ENCODE measurements around the gene DMRT1.

The DMRT1 gene

DNA sequence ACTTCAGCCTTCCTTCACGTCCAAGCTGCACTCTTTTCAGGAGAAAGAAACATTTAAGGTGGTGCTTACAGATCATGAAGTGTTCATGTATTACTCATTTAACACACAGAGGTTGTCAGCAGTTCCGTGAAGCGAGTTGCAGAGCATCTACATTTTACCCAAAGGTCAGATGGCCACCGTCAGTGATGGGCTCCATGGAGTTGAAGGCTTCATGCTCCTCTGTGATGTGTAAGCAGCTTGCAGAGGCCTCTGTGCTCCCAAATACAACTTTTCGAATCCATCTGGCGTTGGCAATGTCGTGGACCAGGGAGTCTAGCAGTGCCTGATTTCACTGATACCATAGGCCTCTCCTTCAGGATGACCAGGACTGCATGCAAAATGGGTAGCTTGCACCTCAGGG, 81.2 kb downstream of the DMRT1 start:
- DNase-seq (ENCODE audit: low spot score) = no peak

DNA sequence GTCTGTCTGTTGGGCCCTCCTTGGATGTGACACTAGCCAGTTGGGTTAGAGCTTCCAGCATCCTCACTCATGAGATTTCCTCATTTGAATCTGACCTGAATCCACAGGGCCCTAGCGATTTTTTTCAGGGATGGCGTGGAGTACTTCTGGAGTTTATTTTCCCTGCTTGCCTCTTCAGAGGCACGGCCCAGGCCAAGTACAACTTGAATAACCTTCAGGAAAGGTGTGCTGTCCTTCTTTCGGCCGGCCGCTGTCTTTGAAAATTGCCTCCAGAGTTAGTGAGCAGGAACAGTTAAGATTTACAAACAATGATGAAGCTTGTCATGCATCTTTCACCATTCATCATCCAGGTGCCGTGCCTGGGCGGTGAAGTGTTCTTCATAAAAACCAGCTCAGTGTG, 85.5 kb downstream of the DMRT1 start:
- DNase-seq (ENCODE audit: low spot score) = no peak

DNA sequence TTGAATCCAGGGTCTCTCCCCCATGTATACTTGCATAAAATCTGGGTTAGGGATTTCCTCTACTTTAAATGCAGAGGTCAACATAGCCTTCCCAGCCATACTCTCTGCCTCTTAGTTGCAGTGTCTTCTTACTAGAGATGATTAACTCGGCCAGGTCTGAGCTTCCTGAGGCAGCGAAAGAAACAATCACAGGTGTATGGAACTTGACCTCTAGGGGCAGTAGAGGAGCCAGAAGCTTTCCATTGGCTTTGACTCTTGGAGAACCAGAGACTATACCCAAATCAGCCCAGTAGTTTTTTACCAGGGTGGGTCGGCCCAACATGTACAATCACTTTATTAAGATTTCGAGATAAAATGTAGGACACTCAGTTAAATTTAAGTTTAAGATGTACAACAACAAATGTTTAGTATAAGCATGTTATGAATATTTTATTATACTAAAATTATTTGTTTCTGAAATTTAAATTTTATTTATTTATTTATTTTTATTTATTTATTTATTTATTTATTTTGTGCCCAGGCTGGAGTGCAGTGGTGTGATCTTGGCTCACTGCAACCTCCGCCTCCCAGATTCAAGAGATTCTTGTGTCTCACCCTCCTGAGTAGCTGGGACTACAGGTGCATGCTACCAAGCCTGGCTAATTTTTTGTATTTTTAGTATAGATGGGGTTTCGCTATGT, 87.0 kb downstream of the DMRT1 start:
- DNase-seq (ENCODE audit: low spot score) = no peak

DNA sequence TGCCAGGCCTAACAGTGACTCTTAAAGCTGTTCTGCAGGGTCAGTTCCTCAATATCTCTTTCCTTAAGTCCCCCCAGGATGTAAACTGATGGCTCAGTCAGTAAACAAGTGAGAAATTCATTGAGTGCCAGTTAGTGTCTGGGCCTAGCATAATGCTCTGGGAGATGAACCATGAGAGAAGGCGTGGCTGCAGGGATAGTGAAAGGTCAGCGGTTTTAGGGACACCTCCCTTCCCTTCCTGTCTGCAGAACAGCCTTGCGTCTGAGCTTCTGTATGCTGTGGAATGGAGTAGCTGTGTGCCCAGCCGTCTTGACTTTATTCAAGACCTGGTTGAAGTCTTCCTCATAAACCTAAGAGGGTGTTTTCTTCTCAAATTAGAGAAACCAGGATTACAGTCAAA, 88.2 kb downstream of the DMRT1 start:
- no peak for DNase-seq (ENCODE audit: low spot score)

DNA sequence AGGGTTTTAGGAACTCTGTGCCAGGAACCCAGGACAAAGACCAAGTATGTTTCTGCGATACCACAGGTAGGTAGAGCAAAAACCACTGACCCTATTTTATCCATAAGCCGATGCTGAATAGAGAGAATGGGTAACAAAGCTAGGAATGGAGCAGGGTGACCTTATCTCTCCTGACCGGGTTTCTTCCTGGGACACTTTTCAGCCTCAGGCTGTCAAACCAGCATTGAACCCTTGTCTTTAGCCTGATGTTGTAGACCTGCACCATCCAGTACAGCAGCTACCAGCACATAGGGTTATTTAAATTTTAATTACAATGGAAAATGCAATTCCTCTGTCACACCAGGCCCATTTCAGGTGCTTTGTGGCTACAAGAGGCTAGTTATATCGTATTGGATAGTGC, 91.9 kb downstream of the DMRT1 start:
- no peak for DNase-seq (ENCODE audit: low spot score)

DNA sequence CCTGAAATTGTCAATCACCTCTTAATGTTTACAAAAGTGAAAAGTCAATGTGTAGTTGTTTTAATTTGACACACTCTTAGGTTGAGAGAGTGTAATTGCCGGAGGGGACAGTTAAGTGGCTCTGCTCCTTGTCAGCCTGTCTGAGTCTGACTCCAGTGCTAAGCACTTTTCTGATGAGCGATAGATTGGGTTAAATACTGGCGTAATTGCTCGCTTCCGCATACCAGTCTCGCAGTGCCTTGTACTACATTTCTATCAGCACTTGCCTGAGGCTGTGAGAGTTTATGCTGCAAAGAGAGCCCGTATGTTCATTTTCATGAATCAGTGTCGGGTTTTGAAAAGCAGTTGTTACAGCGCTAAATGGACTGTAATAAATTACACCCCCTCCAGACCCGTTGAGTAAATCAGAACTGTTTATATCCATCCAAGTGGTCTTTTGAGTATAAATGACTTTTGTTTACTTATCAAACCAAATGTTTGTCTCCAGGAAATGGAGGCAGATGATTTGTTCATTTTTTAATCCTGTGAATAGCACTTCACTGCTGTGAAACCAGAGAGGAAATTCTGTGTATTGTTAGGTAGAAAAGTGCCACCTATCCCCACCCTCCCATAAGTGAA, 94.0 kb downstream of the DMRT1 start:
- no peak for DNase-seq (ENCODE audit: low spot score)

DNA sequence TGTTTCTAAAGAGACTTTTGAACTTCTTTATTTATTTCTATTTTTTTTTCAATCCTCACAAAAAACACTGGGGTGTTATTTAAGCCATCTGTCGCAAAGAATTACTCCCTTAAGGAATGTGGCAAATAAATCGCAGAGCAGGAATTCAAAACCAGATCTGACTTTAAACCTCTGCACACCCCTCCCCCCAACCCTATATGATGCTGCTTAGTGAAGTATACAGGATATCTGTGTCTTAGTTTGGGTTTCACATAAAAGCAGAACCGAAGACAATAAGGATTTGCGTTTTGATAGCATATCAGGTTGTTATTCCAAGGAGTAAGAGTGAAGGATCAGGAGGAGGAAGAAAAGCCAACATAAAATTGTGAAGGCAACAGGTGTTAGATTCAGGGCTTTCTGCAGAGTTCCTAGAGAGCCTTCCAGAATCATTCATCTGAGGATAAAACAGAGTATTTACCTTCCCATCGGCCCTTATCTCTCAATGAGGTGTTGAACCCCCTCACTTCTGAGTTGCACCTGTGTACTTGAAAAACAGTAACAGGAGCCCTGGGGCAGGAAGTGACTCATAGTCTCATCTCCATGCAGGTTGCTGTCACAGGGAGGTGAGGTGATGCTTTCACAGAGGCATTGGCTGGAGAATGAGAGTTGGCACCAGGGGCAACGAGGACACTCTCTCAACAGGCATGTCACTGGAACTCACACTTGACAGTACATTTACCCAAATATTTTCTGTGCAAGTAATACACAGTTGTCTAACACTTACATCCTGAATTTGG, 101.5 kb downstream of the DMRT1 start:
- DNase-seq (ENCODE audit: low spot score) = no peak

DNA sequence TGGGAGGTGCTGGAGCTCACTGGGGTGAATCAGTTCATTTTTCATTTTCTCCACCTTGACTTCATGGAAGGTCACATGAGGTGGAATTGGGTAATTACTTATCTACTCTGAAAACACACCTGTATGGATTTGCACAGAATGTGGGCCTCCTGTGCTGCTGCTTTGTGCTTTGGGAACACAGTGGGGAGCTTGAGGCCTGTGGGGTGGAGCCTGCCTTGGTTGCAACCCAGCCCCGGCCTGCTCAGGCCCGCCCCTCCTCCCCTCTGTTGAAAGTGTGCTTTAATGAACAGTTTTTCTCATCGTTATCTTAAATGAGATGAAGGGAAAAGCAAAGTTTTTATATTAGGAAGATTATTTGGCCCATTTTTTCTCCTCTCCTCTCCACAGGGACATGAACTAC, 106.5 kb downstream of the DMRT1 start:
- no peak for DNase-seq (ENCODE audit: low spot score)

DNA sequence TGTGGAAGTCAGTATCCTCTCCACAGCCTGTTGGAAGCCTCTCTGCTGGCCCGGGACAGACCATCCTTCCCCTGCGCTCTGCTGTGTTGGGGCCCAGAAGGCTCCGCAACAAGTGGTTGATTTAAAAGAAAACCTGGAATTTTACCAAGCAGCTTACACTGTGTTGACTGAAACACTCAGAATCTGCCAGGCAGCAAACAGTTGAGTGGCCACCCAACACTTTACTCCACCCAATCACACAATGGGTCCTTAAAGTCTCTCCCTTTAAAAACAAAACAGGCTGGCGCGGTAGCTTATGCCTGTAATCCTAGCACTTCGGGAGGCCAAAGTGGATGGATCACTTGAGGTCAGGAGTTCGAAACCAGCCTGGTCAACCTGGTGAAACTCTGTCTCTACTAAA, 107.0 kb downstream of the DMRT1 start:
- DNase-seq (ENCODE audit: low spot score) = no peak

DNA sequence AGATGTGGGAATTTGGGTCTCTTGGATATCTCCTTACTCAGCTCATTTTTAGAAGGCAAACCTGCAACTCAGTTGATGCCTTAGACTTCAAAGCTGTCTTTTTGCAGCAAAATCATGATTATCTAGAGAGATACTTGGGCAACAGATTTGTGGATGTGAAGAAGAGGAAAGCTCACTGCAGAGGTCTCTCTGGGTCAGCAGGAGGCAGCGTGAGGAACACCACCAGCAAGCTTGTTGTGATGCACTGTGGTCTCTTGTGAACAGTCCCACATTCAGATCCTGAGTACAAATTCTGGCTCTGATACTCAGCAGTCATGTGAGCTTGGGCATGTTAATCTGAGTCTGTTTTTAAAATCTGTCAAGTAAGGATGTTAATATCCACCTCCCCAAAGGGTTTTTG, 108.6 kb downstream of the DMRT1 start:
- DNase-seq (ENCODE audit: low spot score) = no peak

DNA sequence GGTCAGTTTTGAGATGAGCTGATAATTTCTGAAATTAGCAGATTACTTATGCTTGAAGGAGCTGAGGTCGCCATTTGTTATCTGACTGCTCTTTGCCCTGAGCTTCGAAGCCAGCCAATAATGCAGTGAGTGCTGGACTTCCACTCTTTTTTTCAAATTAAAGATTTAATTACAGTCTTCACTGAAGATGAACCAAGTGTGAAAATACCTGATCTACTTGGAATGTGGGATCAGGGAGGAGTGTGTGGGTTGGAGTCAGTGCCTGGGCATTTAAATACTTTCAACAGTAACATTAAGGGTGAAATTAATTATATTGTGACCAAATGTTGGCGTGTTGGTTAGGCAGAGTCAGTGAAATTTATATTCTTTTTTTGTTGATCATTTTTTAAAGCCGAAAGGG, 111.0 kb downstream of the DMRT1 start:
- no peak for DNase-seq (ENCODE audit: low spot score)

DNA sequence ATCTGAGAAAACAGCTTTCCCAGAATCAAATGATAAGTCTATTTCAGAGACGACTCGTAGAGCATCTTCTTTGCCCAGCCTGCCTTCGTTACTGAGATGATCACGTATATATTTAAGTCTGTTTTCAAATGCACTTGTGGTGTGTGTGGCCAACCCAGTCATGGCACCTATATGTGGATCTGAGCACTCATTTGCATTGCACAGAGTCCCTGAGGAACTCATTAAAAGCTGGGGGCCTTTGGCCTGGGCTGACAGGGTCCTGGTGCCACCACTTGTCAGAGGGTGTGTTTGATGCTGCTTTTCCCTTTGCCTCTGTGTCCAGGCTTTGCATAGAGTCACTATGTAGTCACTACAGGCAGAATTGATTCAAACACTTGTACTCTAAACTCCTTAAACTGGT, 117.6 kb downstream of the DMRT1 start:
- no peak for DNase-seq (ENCODE audit: low spot score)

DNA sequence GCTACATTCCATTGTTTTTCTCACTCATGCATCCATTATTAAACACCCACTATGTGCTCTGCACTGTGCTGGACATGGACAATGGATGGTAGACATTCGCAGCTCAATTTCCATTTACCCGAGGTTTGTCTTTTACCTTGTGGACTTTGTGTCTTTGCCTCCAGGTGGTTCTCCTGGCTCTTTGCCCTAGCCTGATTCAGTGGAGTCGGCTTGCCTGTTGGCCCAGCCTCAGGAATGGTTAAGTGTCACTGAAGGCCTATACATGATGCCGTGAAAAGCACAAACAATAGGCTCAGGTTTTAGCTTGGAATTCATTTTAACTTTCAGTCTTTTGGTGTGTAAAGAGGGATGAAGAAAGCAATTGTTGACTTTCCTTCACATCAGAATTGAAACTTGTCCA, 118.4 kb downstream of the DMRT1 start:
- no peak for DNase-seq (ENCODE audit: low spot score)

DNA sequence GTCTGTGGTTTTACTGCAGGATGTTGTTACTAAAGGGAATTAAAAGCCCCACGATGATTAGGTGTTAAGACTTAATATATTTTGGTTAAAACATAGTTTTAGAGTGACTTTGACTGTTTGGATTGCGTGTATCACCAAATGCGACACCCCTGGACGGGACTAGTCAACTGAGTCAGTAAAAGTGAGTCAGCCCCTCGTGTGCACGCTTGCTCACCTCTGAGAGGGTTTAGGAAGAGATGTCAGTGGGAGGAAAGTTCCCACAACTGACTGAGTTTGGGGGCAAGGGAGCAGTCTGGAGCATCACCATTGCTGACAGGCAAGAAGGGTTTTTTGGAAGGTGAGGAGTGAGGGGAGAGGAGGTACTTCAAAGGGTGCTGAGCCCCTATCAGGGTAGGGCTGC, 120.5 kb downstream of the DMRT1 start:
- no peak for DNase-seq (ENCODE audit: low spot score)

DNA sequence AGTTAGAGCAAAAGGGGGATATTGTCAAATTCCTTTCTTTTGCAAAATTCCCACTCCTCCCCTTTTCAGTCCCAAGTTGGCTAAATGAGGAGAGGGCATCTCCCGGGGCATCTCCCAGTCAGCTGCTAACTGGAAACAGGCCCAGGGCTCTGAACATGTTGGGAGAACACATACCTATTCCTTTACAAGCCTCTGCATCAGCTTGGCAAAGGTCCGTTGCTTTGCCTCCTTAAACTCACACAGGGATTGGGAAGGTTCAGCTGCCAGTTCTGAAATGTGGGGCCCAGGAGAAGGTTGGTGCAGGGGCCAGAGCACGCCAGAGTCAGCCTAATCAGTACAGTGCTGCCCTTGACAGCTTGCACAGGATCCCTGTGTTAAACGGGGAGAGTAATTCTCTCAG, 124.0 kb downstream of the DMRT1 start:
- no peak for DNase-seq (ENCODE audit: low spot score)

DNA sequence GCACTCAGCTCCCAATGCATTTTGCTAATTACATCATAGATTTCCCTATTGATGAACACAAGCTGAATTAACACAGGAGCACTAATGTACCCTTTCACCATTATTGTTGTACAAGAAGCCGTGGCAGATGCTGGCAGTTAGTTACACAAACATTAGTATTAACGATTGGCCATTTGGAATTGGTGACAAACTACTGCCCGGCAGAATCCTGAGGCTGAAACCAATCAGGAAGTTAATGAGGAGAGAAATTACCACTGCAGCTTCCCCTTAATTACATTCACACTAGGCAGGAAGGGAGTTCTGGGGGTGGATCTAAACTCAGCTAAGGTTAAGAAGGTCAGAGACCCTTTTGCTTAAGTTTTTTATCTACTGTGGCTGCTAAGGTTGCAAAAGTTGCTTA, 125.4 kb downstream of the DMRT1 start:
- no peak for DNase-seq (ENCODE audit: low spot score)

DNA sequence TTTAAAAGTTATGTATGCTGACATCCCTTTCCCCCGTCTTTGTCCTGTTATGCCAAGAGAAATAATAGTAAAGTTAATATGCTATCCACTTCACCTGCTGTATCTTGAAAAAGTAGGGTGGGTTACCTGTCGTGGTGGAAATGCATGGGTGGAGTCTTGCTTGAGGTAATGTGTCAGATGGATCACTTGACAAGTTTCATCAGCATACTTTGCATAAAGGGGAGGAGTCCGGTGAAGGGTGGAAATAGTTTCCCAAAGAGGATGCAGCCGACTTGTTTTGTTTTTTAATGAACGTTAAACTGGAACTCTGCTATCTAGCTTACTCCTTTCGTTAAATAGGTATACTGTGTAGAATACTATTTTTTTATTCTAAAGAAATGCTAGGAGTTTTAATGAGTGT, 125.9 kb downstream of the DMRT1 start:
- DNase-seq (ENCODE audit: low spot score) = no peak

DNA sequence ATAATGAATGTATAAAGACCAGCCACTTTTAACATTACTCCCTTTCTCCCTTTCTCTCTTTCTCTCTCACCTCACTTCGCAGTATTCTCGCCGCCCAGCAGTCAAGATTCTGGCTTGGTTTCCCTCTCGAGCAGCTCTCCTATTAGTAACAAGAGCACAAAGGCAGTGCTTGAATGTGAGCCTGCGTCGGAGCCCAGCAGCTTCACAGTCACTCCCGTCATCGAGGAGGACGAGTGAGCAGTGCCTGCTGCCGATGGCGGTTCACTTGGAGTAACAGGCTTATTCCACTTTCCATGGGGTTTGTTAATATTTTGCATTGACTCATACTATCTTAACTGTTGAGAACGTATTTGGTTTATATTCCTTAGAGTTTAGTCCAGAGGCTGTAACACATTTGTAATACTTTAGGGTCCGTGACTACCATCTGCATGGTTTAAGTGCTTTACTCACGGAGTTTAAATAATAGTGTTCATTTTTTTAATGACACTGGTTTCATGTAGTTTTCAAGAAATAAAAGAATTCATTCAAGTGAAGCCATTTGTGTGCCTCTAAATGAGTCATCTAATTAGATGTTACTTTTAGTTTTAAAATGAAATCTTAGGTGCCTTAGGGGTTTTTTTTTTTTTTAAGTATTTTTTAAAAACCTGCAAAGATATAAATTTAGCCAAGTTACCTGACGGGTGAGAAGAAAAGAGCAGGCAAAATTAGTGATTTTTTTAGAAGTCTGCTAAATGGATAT, 126.6 kb downstream of the DMRT1 start:
- DNase-seq (ENCODE audit: low spot score) = no peak

DNA sequence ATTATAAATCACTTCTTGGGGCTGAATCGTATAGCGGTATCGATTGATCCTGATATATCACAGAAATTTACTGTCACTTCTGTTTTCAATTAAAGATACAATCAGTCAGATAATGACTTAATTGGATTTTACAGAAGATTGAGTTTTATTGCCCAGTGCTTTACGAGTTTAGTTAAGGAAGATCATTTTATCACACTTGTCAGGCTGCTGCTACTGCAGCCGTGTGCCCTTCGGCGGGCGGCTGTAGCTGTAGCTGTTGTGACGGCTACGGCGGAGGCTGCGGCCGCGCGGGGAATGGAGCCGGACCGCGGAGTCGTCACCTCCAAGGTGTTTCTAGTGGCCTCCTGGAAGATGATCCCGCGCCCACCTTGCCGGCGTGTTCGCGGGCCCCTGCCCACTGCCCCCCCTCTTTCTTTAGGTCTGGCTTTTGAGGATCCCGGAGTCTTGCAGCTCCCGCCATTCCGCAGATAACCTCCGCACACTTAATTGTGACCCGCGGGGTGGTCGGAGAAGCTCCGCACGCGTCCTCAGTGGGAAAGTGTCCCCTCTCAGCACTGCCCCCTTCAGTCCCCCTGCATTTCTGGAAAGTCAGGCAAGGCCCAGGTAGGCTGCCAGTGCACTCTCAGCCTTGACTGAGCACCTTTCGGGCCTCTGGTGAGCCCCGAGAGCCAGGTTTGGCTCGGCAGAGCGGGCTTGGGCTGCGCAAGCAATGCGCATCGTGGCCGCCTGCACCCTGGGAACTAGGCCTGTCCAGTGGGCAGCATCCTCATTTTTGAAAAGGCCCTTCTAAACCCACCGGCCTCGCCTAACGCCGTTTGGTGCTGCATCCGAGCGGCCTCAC, 128.0 kb downstream of the DMRT1 start:
- DNase-seq (ENCODE audit: low spot score) = no peak

DNA sequence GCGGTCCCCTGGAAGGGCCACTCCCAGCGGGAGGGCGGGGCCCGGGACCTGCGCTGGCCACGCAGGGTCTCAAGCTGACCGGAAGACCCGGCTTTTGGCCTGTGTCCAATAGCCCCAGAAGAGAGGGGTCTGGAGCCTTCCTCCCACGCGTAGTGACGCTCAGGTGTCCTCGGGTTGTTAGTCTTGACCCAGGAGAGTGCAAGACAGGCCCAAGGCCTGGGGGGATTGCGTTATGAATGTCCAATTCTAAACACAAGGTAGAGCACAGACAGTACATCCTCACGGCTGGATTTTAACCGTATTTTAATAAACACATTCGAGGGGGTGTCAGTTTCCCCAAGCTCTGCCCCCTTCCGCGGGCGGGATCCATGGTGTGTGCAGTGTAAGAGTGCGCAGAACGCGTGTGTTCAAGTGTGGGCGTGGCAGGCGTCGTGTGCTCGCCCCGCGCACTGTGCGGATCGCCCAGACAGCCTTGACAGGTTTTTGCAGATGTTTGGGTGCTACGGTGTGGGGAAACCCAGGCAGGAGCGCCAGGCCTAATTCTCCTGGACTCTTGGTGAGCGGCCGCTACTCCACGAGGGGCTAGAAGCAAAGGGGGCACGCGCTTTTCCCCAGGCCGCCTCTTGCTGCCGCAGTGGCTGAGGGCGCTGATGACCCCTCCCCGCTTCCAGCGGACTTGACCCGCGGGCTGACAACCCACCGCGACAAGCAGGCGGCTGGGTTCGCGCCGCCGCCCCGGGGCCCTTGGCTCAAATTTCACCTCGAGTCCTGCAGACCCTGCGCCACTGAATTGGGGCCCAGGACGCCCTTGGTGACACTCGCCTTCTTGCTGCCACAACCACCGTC, 128.9 kb downstream of the DMRT1 start:
- DNase-seq (ENCODE audit: low spot score) = no peak

DNA sequence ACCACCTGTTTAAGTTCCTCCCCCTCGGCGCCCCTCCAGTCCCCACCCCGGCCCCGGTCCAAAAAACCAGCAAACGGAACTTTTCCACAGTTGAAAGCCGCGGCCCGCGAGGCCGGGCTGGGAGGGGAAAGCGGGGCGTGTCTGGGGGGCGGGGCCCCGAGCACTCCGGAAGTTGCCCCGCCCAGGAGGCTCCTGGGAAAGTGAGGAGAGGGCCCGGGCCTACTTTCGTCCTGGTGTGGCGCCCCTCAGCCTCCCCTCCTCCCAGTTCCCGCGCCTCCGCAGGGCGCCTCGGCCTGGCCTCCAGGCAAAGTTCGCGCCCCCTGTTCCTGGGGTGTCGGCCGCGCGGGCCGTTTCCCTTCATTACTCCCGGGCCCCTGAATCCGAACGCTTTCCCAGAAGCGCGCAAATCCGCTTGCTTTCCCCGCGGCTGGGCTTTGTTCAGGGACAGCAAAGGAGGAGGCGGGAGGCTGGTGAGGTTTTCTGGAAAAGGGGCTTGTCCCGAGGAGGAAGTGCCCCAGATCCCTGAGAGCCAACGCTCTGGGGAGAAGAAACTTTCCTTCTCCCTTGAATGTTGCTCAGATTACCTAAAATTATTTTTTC, 130.5 kb downstream of the DMRT1 start:
- DNase-seq (ENCODE audit: low spot score) = no peak

Measured in CD4-positive, alpha-beta T cell treated with Interleukin-6 at 100 ng/mL for 8 hours (primary cell).